ENCODE results near the gene AMELX.

The AMELX gene

DNA sequence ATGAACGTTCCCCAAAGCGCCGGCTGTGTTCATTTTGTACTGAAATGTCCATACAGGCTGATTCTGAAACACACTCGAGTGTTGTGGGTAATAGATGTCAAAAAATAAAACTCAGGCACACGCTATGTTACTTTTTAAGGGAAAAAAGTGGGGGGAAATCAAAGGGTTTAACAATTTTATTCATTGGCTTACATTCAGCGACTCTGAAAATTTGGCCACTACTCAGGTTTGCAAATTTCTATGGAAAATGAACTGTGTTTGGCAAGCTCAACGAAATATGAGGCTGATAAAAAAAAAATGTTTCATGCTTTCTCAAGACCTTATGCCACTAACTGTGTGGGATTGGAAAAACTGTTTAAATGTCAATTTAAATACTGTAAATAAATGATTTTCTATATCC is 18.5 kb downstream of the AMELX start:
- TF ChIP-seq, protein P1, sequence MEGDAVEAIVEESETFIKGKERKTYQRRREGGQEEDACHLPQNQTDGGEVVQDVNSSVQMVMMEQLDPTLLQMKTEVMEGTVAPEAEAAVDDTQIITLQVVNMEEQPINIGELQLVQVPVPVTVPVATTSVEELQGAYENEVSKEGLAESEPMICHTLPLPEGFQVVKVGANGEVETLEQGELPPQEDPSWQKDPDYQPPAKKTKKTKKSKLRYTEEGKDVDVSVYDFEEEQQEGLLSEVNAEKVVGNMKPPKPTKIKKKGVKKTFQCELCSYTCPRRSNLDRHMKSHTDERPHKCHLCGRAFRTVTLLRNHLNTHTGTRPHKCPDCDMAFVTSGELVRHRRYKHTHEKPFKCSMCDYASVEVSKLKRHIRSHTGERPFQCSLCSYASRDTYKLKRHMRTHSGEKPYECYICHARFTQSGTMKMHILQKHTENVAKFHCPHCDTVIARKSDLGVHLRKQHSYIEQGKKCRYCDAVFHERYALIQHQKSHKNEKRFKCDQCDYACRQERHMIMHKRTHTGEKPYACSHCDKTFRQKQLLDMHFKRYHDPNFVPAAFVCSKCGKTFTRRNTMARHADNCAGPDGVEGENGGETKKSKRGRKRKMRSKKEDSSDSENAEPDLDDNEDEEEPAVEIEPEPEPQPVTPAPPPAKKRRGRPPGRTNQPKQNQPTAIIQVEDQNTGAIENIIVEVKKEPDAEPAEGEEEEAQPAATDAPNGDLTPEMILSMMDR (IDR thresholded peaks at IDR 0.05; ENCODE audit: borderline replicate concordance, control extremely low read depth, extremely low read depth, insufficient read depth, missing control alignments), result no peak
- in situ Hi-C loops (cut with MboI; ENCODE audit: low sequenced_read_pairs, unreplicated experiment), result no loop called here
- no peak for DNase-seq (ENCODE audit: low spot score)

DNA sequence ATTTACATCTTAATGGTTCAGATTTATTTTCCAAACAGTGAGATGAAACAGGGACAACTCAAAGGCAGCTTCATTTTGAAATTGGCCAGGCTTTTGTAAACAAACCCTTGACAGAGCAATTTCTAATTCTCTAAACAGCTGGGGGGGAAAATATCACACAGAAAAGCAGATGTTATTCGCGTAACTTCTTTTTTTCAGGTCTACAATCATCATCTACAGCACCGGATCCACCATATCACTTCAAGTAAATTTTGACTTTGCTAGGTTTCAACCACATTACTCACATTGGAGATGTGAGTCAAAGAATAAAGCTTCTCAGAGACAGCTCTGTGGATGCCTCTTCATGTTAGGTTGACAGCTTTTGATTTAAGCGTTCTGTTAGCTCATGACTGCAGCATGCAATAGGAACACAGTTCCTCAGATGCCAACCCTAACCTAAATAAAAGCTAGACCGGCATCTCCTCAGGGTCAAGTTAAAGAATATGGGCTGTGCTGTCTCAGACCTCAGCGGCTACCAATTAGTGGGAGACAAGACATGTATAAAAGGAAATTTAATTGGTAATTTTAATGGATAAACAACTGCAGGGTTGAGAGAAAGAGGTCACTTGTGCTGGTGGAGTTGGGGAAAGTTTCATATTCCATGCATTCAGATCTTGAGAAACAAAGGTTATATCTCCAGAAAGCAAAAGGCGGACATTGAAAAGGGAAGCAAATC is 26.8 kb downstream of the AMELX start:
- in situ Hi-C loops (cut with MboI; ENCODE audit: low sequenced_read_pairs, unreplicated experiment), result no loop called here
- no peak for DNase-seq (ENCODE audit: low spot score)
- TF ChIP-seq, protein P1 (IDR thresholded peaks at IDR 0.05; ENCODE audit: borderline replicate concordance, control extremely low read depth, extremely low read depth, insufficient read depth, missing control alignments), result no peak

DNA sequence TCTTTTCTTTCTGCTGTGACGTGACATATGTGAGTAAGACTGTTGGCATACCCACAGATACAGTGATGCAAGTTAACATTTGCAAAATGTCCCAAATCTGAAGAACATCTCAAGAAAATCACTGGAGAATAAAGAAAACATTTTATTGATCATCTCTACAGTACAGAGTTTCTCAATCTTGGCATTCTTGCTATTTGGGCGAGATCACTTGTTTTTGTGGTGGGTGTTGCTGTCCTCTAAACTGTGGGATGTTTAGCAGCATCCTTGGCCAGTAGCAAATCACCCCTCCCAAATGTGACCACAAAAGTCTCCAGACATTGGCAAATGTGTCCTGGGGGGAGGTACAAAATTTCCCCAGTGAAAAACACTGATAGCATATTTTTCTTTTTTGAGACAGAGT is 28.8 kb downstream of the AMELX start:
- in situ Hi-C loops (cut with MboI; ENCODE audit: low sequenced_read_pairs, unreplicated experiment), result no loop called here
- TF ChIP-seq, protein P1 (IDR thresholded peaks at IDR 0.05; ENCODE audit: borderline replicate concordance, control extremely low read depth, extremely low read depth, insufficient read depth, missing control alignments), result no peak
- DNase-seq (ENCODE audit: low spot score), result no peak

DNA sequence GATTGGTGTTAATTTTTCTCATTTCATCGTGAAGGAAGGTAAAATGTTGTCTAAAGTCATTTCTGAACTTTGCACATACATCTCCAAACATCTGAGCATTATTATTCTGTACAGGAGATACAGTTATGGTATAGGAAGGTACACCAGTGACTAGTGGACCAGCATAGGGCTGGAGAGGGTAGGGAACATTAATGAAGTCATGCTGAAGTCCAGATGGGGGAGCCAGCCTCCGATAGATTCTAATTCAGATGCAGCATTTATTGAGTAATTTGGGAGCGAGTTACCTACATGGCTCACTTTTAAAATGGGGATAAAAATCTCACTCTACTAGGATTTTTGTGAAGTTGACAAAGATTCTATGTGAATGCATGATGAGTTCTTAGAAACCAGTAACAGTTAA is 34.9 kb downstream of the AMELX start:
- no peak for DNase-seq (ENCODE audit: low spot score)
- in situ Hi-C loops (cut with MboI; ENCODE audit: low sequenced_read_pairs, unreplicated experiment), result no loop called here
- TF ChIP-seq, protein P1 (IDR thresholded peaks at IDR 0.05; ENCODE audit: borderline replicate concordance, control extremely low read depth, extremely low read depth, insufficient read depth, missing control alignments), result no peak

DNA sequence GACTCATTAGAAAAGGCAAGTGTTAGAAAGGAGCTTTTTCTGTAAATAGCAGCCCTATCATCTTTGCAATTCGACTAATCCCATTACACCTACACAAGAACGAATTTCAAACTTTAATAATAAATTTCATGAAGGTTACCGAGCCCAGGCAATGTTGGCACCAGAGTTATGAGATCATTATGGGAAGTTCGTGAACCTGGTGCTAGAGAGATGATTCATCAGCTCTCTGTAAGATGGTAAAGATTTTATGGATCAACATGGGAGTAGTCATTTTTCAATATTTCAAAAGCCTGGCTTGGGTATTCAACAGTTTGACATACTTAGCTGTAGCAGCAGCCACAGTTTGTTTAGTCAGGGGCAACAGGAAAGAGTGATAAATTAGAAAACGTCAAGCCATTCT is 35.8 kb downstream of the AMELX start:
- in situ Hi-C loops (cut with MboI; ENCODE audit: low sequenced_read_pairs, unreplicated experiment), result no loop called here
- no peak for DNase-seq (ENCODE audit: low spot score)
- TF ChIP-seq, protein P1 (IDR thresholded peaks at IDR 0.05; ENCODE audit: borderline replicate concordance, control extremely low read depth, extremely low read depth, insufficient read depth, missing control alignments), result no peak

DNA sequence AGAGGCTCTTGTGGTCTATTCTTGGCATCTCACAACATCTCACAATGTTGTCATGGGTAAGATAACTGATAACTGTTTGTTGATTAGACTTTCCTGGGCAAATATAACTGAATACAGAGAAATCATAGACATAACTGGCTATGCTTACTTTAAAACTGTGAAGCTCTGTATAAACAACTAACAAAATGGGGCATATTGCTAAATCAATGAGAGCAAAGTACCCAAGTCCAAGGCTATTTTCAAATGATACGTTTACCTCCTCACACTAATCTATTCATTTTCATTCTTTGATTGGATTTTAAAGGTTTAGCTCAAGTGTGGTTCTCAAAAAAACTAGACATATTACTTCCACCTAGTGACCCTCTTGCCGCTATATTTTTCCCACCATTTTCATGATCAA is 38.6 kb downstream of the AMELX start:
- DNase-seq (ENCODE audit: low spot score), result no peak
- TF ChIP-seq, protein P1 (IDR thresholded peaks at IDR 0.05; ENCODE audit: borderline replicate concordance, control extremely low read depth, extremely low read depth, insufficient read depth, missing control alignments), result no peak
- in situ Hi-C loops (cut with MboI; ENCODE audit: low sequenced_read_pairs, unreplicated experiment), result no loop called here
